ENCODE data around the gene GSE1. TPM values are rescaled to one million over a fixed set of nuclear protein-coding genes. Genes with fewer than 3 reads are reported as not detected.

Gene GSE1
- total RNA-seq (ENCODE audit: low replicate concordance), result 101 and 112 TPM in 2 replicates
- long read RNA-seq, partial matches to known transcripts, result 10 of 21 reads
- long read RNA-seq, other reads (novel, unspliced or antisense), result 10 of 21 reads

GRCh38 chr16:85612801-85613603 is at the start of gene GSE1:
GSE1 (plus strand) TSS chr16:85613322; CDS start chr16:85613392, 70 bp downstream.
- no peak for TF ChIP-seq CTCF (conservative IDR thresholded peaks at IDR 0.05)
- Mint-ChIP-seq H3K4me3 (peak within 1 kb of the TSS; percentile 86), H3K4me1 (ENCODE audit: unreplicated experiment) (peaks cover 31% of the 10 kb centered on the region), H3K27me3 (peaks cover 4% of the 10 kb centered on the region), H3K36me3 (peaks cover 3% of the 10 kb centered on the region), H3K9me3 (no peaks in the 10 kb centered on the region), H3K27ac (peak within 1 kb of the TSS; percentile 84)
- DNase-seq (ENCODE audit: extremely low spot score, unreplicated experiment), result peak; percentile 92

GRCh38 chr16:85563515-85564276 is 49.4 kb upstream of the GSE1 start:
- Mint-ChIP-seq H3K4me3 (no peak overlapping the region), H3K27ac (peak overlapping the region; percentile 65)

GRCh38 chr16:85564277-85565051 is 48.7 kb upstream of the GSE1 start:
- Mint-ChIP-seq H3K4me3 (peak overlapping the region; percentile 65), H3K4me1 (ENCODE audit: unreplicated experiment) (peaks cover 63% of the 10 kb centered on the region), H3K27ac (peak overlapping the region; percentile 65), H3K36me3 (no peaks in the 10 kb centered on the region), H3K27me3 (no peaks in the 10 kb centered on the region), H3K9me3 (no peaks in the 10 kb centered on the region)
- TF ChIP-seq CTCF (conservative IDR thresholded peaks at IDR 0.05), result peak; percentile 70
- DNase-seq (ENCODE audit: extremely low spot score, unreplicated experiment), result no peak

More at GRCh38 chr16:85563515-85564276, 49.4 kb upstream of the GSE1 start:
- peak; percentile 43 for TF ChIP-seq CTCF (conservative IDR thresholded peaks at IDR 0.05)
- no peak for DNase-seq (ENCODE audit: extremely low spot score, unreplicated experiment)
- Mint-ChIP-seq H3K9me3 (no peaks in the 10 kb centered on the region), H3K36me3 (no peaks in the 10 kb centered on the region), H3K27me3 (no peaks in the 10 kb centered on the region), H3K4me1 (ENCODE audit: unreplicated experiment) (peaks cover 57% of the 10 kb centered on the region)

- peaks cover 68% of the 10 kb centered on the region for H3K4me1 Mint-ChIP-seq (ENCODE audit: unreplicated experiment)
- no peaks in the 10 kb centered on the region for H3K27me3 Mint-ChIP-seq
- no peak overlapping the region for H3K27ac Mint-ChIP-seq
- no peaks in the 10 kb centered on the region for H3K36me3 Mint-ChIP-seq
- no peak for TF ChIP-seq CTCF (conservative IDR thresholded peaks at IDR 0.05)
- no peak for DNase-seq (ENCODE audit: extremely low spot score, unreplicated experiment)
- H3K9me3 Mint-ChIP-seq, result no peaks in the 10 kb centered on the region
- no peak overlapping the region for H3K4me3 Mint-ChIP-seq
These were observed 47.8 kb upstream of the GSE1 start for GRCh38 chr16:85565340-85565739.

- H3K36me3 Mint-ChIP-seq, result no peaks in the 10 kb centered on the region
- TF ChIP-seq CTCF (conservative IDR thresholded peaks at IDR 0.05), result no peak
These were observed 47.2 kb upstream of the GSE1 start for GRCh38 chr16:85565801-85566526.

More at GRCh38 chr16:85565801-85566526, 47.2 kb upstream of the GSE1 start:
- H3K27me3 Mint-ChIP-seq, result no peaks in the 10 kb centered on the region
- H3K4me3 Mint-ChIP-seq, result peak overlapping the region; percentile 45
- peak overlapping the region; percentile 49 for H3K27ac Mint-ChIP-seq
- no peak for DNase-seq (ENCODE audit: extremely low spot score, unreplicated experiment)
- H3K4me1 Mint-ChIP-seq (ENCODE audit: unreplicated experiment), result peaks cover 72% of the 10 kb centered on the region
- H3K9me3 Mint-ChIP-seq, result no peaks in the 10 kb centered on the region

Data from type B pancreatic cell (in vitro differentiated cells).